Right atrium auricular region (tissue), 2 donors: ENCODE data around the gene HSPH1. TPM values are rescaled to one million over a fixed set of nuclear protein-coding genes. Genes with fewer than 3 reads are reported as not detected.

Experiments used
- DNase-seq: peaks from one replicate; pipeline ENCODE4 v3.0.0-alpha.2; 2019; ENCODE audit warnings: low spot score
- H3K27ac ChIP-seq, 2 donors: fragments of 200-600 bp; sonication (generic); 1 replicate in 1 of 2; 2 replicates in 1 of 2; pipeline ENCODE4 v1.5.1; 2016 to 2019
- H3K27me3 ChIP-seq, 2 donors: fragments of 200-600 bp; sonication (generic); one replicate each; pipeline versions ENCODE4 v1.5.1 to v1.6.0; 2017 to 2019
- H3K36me3 ChIP-seq: fragments of 200-600 bp; sonication (generic); one replicate; pipeline ENCODE4 v1.5.1; 2016
- H3K4me1 ChIP-seq, 2 donors: fragments of 200-600 bp; sonication (generic); one replicate each; pipeline versions ENCODE4 v1.5.1 to v1.6.0; 2017 to 2019
- H3K4me3 ChIP-seq, 2 donors: fragments of 200-600 bp; sonication (generic); 1 replicate in 1 of 2; 2 replicates in 1 of 2; pipeline ENCODE4 v1.5.1; 2017 to 2019; ENCODE audit warnings: mild to moderate bottlenecking in 1 of 2, moderate library complexity in 1 of 2
- H3K9me3 ChIP-seq, 2 donors: fragments of 200-600 bp; sonication (generic); one replicate each; pipeline ENCODE4 v1.5.1; 2019
- total RNA-seq, 2 donors: library from RNA; depleted of rRNA; stranded (reverse); fragments of >200 nt; gene quantifications; one replicate each; pipeline ENCODE4 v1.1.0, GENCODE V29; 2016
- TF ChIP-seq, protein P1 (sequence below), 2 donors: fragments of 200-600 bp; sonication (generic); IDR thresholded peaks; one replicate each; pipeline ENCODE4 v1.5.1; 2019; ENCODE audit warnings: antibody characterized with exemption in 2 of 2

The HSPH1 gene
- total RNA-seq, 2 donors from 2014 or later: 30.7 to 31.7 TPM

DNA sequence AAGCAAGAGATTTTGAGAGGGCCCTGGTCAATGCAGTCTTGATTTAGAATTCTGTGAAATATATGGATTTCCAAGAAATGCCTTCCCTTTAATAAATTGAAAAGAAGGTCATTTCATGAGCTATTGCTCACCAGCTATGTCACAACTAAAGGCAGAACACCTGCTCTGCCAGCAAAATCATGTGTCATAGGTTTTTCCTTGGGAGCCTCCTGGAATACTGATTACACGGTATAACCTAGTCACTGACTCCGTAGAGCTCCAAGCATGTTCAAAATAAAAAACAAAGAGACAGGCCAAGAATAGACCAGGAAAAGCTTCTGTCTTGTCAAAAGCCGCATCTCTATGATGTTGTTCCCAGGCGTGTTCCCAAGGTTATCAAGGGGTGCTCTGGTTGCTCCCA lies 45.5 kb downstream of the HSPH1 start:
- Histone ChIP-seq H3K4me3 (no peak overlapping the region), H3K9me3 (no peaks in the 10 kb centered on the region), H3K4me1 (no peaks in the 10 kb centered on the region), H3K27me3 (no peaks in the 10 kb centered on the region), H3K36me3 (no peaks in the 10 kb centered on the region), H3K27ac (no peak overlapping the region)
- TF ChIP-seq, protein P1, sequence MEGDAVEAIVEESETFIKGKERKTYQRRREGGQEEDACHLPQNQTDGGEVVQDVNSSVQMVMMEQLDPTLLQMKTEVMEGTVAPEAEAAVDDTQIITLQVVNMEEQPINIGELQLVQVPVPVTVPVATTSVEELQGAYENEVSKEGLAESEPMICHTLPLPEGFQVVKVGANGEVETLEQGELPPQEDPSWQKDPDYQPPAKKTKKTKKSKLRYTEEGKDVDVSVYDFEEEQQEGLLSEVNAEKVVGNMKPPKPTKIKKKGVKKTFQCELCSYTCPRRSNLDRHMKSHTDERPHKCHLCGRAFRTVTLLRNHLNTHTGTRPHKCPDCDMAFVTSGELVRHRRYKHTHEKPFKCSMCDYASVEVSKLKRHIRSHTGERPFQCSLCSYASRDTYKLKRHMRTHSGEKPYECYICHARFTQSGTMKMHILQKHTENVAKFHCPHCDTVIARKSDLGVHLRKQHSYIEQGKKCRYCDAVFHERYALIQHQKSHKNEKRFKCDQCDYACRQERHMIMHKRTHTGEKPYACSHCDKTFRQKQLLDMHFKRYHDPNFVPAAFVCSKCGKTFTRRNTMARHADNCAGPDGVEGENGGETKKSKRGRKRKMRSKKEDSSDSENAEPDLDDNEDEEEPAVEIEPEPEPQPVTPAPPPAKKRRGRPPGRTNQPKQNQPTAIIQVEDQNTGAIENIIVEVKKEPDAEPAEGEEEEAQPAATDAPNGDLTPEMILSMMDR (IDR thresholded peaks at IDR 0.05): no peak
- no peak for DNase-seq

GRCh38 chr13:31115616-31116015 lies 46.1 kb downstream of the HSPH1 start:
- no peaks in the 10 kb centered on the region for H3K9me3 ChIP-seq

GRCh38 chr13:31114641-31115040 lies 47.1 kb downstream of the HSPH1 start:
- H3K4me1 ChIP-seq: no peaks in the 10 kb centered on the region
- no peaks in the 10 kb centered on the region for H3K27me3 ChIP-seq
- DNase-seq: no peak
- no peaks in the 10 kb centered on the region for H3K9me3 ChIP-seq
- TF ChIP-seq, protein P1 (IDR thresholded peaks at IDR 0.05): no peak
- H3K27ac ChIP-seq: no peak overlapping the region
- H3K4me3 ChIP-seq: no peak overlapping the region
- no peaks in the 10 kb centered on the region for H3K36me3 ChIP-seq

More at GRCh38 chr13:31115616-31116015, 46.1 kb downstream of the HSPH1 start:
- TF ChIP-seq, protein P1 (IDR thresholded peaks at IDR 0.05): no peak
- DNase-seq: no peak
- no peak overlapping the region for H3K4me3 ChIP-seq
- H3K4me1 ChIP-seq: no peaks in the 10 kb centered on the region
- H3K27ac ChIP-seq: no peak overlapping the region
- H3K27me3 ChIP-seq: no peaks in the 10 kb centered on the region
- H3K36me3 ChIP-seq: no peaks in the 10 kb centered on the region

- Histone ChIP-seq H3K9me3 (no peaks in the 10 kb centered on the region), H3K27ac (no peak overlapping the region), H3K27me3 (no peaks in the 10 kb centered on the region), H3K36me3 (no peaks in the 10 kb centered on the region), H3K4me3 (no peak overlapping the region), H3K4me1 (no peaks in the 10 kb centered on the region)
- TF ChIP-seq, protein P1 (IDR thresholded peaks at IDR 0.05): no peak
- no peak for DNase-seq
Measured at GRCh38 chr13:31111136-31111535, 50.6 kb downstream of the HSPH1 start.

GRCh38 chr13:31110617-31111016 lies 51.1 kb downstream of the HSPH1 start:
- Histone ChIP-seq H3K36me3 (no peaks in the 10 kb centered on the region), H3K4me1 (no peaks in the 10 kb centered on the region), H3K27ac (no peak overlapping the region), H3K27me3 (no peaks in the 10 kb centered on the region), H3K4me3 (no peak overlapping the region), H3K9me3 (no peaks in the 10 kb centered on the region)
- no peak for DNase-seq
- TF ChIP-seq, protein P1 (IDR thresholded peaks at IDR 0.05): no peak

DNA sequence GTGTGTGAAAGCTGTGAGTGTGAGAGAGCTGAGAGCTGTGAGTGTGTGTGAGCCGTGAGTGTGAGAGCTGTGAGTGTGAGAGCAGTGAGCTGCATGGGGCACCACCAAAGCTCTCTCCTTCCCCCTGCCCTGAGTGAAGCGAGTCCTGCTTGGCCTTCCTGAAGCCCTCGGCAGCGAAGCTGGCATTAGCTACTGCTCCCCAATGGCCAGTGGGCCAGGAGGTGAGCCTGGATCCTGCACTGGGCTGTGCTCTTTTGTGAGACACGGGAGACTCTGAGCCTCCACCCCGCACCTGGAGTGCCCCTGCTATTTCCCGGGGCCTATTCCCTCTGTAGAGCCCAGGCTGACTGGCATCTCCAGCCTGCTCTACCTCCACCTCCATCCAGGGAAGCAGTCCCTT lies 51.5 kb downstream of the HSPH1 start:
- Histone ChIP-seq H3K36me3 (no peaks in the 10 kb centered on the region), H3K27me3 (no peaks in the 10 kb centered on the region), H3K4me1 (no peaks in the 10 kb centered on the region), H3K9me3 (no peaks in the 10 kb centered on the region), H3K27ac (no peak overlapping the region), H3K4me3 (no peak overlapping the region)
- TF ChIP-seq, protein P1 (IDR thresholded peaks at IDR 0.05): no peak
- DNase-seq: no peak
